Measurements from ENCODE around the gene SLC12A8.

DNA sequence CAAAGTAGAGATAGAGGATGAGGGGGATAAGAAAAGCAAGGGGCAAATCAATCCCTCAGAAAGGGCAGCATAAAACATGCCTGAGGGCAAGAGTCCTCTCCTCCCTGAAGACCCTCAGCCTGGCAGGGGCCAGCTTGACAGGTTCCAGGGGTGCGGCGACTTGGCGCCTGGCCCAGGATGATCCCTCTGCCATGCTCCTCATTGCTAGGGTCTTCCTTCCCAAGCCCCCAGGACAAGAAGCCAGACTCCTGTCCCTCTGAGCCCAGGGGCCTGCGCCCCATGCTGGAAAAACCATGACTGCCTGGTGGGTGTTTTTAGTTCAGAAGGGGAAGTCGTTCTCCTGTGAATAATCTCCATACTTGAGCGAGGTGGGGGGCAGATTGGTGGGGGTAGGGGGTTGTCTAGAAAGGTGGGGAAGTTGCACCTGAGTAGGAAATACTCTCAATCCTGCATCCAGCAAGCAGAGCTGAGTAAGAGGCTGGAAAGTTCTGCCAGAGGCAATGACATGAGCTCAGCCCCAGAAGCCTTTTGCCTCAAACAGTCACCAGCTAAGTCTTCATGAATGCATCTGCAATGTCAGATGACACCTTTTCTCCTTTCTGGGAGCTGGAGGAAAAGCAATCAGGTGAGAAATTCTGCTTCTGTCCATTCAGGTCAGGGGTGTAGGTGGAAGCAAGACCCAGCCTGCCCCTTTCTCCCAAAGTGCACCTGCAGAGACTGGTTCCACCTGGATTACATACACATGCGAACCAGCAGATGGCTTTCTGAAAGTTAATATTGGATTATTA lies 18.3 kb downstream of the SLC12A8 start:
- TF ChIP-seq, protein P1, sequence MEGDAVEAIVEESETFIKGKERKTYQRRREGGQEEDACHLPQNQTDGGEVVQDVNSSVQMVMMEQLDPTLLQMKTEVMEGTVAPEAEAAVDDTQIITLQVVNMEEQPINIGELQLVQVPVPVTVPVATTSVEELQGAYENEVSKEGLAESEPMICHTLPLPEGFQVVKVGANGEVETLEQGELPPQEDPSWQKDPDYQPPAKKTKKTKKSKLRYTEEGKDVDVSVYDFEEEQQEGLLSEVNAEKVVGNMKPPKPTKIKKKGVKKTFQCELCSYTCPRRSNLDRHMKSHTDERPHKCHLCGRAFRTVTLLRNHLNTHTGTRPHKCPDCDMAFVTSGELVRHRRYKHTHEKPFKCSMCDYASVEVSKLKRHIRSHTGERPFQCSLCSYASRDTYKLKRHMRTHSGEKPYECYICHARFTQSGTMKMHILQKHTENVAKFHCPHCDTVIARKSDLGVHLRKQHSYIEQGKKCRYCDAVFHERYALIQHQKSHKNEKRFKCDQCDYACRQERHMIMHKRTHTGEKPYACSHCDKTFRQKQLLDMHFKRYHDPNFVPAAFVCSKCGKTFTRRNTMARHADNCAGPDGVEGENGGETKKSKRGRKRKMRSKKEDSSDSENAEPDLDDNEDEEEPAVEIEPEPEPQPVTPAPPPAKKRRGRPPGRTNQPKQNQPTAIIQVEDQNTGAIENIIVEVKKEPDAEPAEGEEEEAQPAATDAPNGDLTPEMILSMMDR (IDR thresholded peaks at IDR 0.05) = no peak
- no peak for TF ChIP-seq POLR2A (IDR thresholded peaks at IDR 0.05)

Data from adrenal gland (tissue), 5 donors.